Muscle layer of colon (tissue), 2 donors: ENCODE results near the gene DPM3.

Source experiments
- H3K27ac ChIP-seq: one replicate; pipeline ENCODE4 v1.7.0; 2013; ENCODE audit warnings: low read depth, mild to moderate bottlenecking, low read length, moderate library complexity
- H3K27me3 ChIP-seq, 2 donors: one replicate each; pipeline ENCODE4 v1.7.0; 2013; ENCODE audit warnings: low read length in 2 of 2, mild to moderate bottlenecking in 2 of 2; ENCODE audit not compliant: insufficient read depth in 2 of 2, control insufficient read depth in 1 of 2
- H3K36me3 ChIP-seq: one replicate; pipeline ENCODE4 v1.7.0; 2013; ENCODE audit warnings: mild to moderate bottlenecking, low read length; ENCODE audit not compliant: insufficient read depth
- H3K4me1 ChIP-seq: one replicate; pipeline ENCODE4 v1.7.0; 2013; ENCODE audit warnings: mild to moderate bottlenecking, low read length; ENCODE audit not compliant: insufficient read depth
- H3K4me3 ChIP-seq, 2 donors: one replicate each; pipeline ENCODE4 v1.7.0; 2013; ENCODE audit warnings: low read length in 2 of 2, low read depth in 1 of 2, mild to moderate bottlenecking in 1 of 2, moderate library complexity in 1 of 2
- H3K9ac ChIP-seq: one replicate; pipeline ENCODE4 v1.7.0; 2013; ENCODE audit warnings: low read length
- H3K9me3 ChIP-seq: one replicate; pipeline ENCODE4 v1.7.0; 2013; ENCODE audit warnings: mild to moderate bottlenecking, low read length
- donor health status: abdominal sarcoma.
- donor health status: Adenocarcinoma of cecum.

Gene DPM3

DNA sequence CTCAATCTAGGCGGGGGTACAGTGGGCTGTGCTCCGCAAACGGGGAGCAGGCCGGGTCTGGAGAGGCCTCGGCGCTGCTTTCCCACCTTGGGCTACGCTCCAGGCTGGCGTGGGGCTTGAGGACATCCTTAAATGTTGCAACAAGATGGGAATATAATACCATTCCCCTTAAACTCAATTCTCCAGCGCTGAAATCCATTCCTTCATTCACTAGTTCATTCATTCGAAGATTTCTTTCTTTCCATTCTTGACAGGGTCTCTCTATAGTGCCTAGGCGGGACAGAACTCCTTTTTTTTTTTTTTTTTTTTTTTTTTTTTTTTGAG is 261 bp upstream of the DPM3 start:
- Histone ChIP-seq H3K4me3 (peak overlapping the region; percentile 81 to 86), H3K9ac (no peak overlapping the region), H3K27ac (peak overlapping the region; percentile 88), H3K27me3 (no peaks in the 10 kb centered on the region), H3K9me3 (no peaks in the 10 kb centered on the region), H3K4me1 (peaks cover 17% of the 10 kb centered on the region), H3K36me3 (no peaks in the 10 kb centered on the region)

DNA sequence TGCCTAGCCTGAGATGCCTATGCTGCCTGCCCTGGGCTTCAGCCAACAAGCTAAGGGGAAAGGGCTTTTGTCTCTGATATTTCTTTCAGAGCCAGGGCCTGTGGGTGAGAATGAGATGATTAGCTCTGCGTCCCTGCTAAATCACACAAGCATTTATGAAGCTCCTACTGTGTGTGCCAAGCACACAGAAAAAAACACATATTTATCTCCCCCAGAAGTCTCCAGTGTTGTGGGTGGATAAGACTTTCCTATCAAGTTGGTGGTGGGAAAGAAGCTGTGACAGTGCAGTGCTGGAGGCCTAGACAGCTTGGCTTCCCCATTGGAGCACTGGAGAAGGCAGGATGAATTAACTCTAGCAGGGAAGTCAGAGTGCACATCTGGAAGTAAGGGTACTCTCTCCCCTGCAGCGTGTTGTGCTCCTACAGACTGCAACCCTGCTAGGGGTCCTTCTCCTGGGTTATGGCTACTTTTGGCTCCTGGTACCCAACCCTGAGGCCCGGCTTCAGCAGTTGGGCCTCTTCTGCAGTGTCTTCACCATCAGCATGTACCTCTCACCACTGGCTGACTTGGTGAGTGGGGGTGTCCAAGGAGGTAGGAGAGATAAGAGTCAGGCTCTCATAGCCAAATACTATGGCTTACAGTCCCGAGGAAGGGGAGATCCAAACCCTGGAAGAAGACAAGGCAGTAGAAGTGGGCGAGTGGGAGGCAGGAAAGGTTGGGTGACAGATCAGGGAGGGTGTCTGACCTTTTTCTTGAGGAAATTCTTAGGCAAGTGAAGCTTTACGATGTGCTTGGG is 3.0 kb downstream of the DPM3 start:
- H3K4me1 ChIP-seq, result peaks cover 27% of the 10 kb centered on the region
- H3K9ac ChIP-seq, result no peak overlapping the region
- peaks cover 20% of the 10 kb centered on the region for H3K36me3 ChIP-seq
- no peaks in the 10 kb centered on the region for H3K27me3 ChIP-seq
- peak overlapping the region; percentile 64 for H3K27ac ChIP-seq
- no peaks in the 10 kb centered on the region for H3K9me3 ChIP-seq
- H3K4me3 ChIP-seq, result peak overlapping the region in 1 of 2 donors; percentile 51

GRCh38 chr1:155136748-155137147 is 3.6 kb downstream of the DPM3 start:
- Histone ChIP-seq H3K9me3 (no peaks in the 10 kb centered on the region), H3K4me3 (peak overlapping the region in 1 of 2 donors; percentile 51), H3K36me3 (peaks cover 23% of the 10 kb centered on the region), H3K4me1 (peaks cover 27% of the 10 kb centered on the region), H3K9ac (no peak overlapping the region), H3K27me3 (no peaks in the 10 kb centered on the region), H3K27ac (peak overlapping the region; percentile 64)

GRCh38 chr1:155135415-155136028 is 4.8 kb downstream of the DPM3 start, which contains the start of gene SLC50A1:
TSS of gene SLC50A1 (plus strand) at chr1:155135852. CDS start at chr1:155135912, 60 bp downstream.
- Histone ChIP-seq H3K4me1 (peaks cover 30% of the 10 kb centered on the region), H3K36me3 (peaks cover 27% of the 10 kb centered on the region), H3K27ac (peak within 1 kb of the TSS; percentile 64), H3K9me3 (no peaks in the 10 kb centered on the region), H3K27me3 (no peaks in the 10 kb centered on the region), H3K4me3 (peak within 1 kb of the TSS; percentile 34 to 86), H3K9ac (peak within 1 kb of the TSS; percentile 98)

GRCh38 chr1:155134880-155135414 is 5.4 kb downstream of the DPM3 start:
- Histone ChIP-seq H3K36me3 (peaks cover 27% of the 10 kb centered on the region), H3K9me3 (no peaks in the 10 kb centered on the region), H3K27me3 (no peaks in the 10 kb centered on the region), H3K4me1 (peaks cover 35% of the 10 kb centered on the region), H3K27ac (peak overlapping the region; percentile 62), H3K9ac (peak overlapping the region; percentile 98), H3K4me3 (peak overlapping the region; percentile 34 to 86)

- H3K9me3 ChIP-seq, result no peaks in the 10 kb centered on the region
- peak overlapping the region; percentile 98 for H3K9ac ChIP-seq
- H3K36me3 ChIP-seq, result peaks cover 27% of the 10 kb centered on the region
- no peaks in the 10 kb centered on the region for H3K27me3 ChIP-seq
- H3K27ac ChIP-seq, result peak overlapping the region; percentile 62
- peaks cover 38% of the 10 kb centered on the region for H3K4me1 ChIP-seq
- no peak overlapping the region for H3K4me3 ChIP-seq
These were observed 6.0 kb downstream of the DPM3 start for GRCh38 chr1:155134322-155134721.

GRCh38 chr1:155133799-155134281 is 6.5 kb downstream of the DPM3 start:
- peaks cover 27% of the 10 kb centered on the region for H3K36me3 ChIP-seq
- no peak overlapping the region for H3K4me3 ChIP-seq
- no peak overlapping the region for H3K27ac ChIP-seq
- no peak overlapping the region for H3K9ac ChIP-seq
- peaks cover 37% of the 10 kb centered on the region for H3K4me1 ChIP-seq
- H3K27me3 ChIP-seq, result no peaks in the 10 kb centered on the region
- no peaks in the 10 kb centered on the region for H3K9me3 ChIP-seq

- Histone ChIP-seq H3K9me3 (no peaks in the 10 kb centered on the region), H3K9ac (no peak overlapping the region), H3K27ac (no peak overlapping the region), H3K27me3 (peaks cover 0 to 3% of the 10 kb centered on the region in 2 donors), H3K4me1 (peaks cover 47% of the 10 kb centered on the region), H3K36me3 (peaks cover 27% of the 10 kb centered on the region), H3K4me3 (no peak overlapping the region)
These were observed 8.5 kb downstream of the DPM3 start for GRCh38 chr1:155131856-155132255.

GRCh38 chr1:155131285-155131684 is 9.0 kb downstream of the DPM3 start:
- Histone ChIP-seq H3K27me3 (peaks cover 0 to 3% of the 10 kb centered on the region in 2 donors), H3K9ac (no peak overlapping the region), H3K4me3 (no peak overlapping the region), H3K9me3 (no peaks in the 10 kb centered on the region), H3K4me1 (peaks cover 48% of the 10 kb centered on the region), H3K36me3 (peaks cover 27% of the 10 kb centered on the region), H3K27ac (no peak overlapping the region)

- Histone ChIP-seq H3K27me3 (peaks cover 0 to 3% of the 10 kb centered on the region in 2 donors), H3K27ac (peak overlapping the region; percentile 82), H3K4me3 (peak overlapping the region; percentile 64 to 87), H3K9me3 (no peaks in the 10 kb centered on the region), H3K36me3 (peaks cover 27% of the 10 kb centered on the region), H3K4me1 (peaks cover 48% of the 10 kb centered on the region), H3K9ac (peak overlapping the region; percentile 67)
These were observed 9.9 kb downstream of the DPM3 start for GRCh38 chr1:155130272-155131006.
